NCI-H2029 treated with DMSO at 0.1 percent for 48 hours (cell line): ENCODE results near the gene TIAM1.

ENCODE experiments used
- DNase-seq: peaks from one replicate; lab custom pipeline; 2025; lab: John Stamatoyannopoulos, UW

Gene TIAM1

GRCh38 chr21:31173881-31174555 is 170.0 kb downstream of the TIAM1 start:
- DNase-seq = no peak

- no peak for DNase-seq
Measured at GRCh38 chr21:31172328-31172727, 171.7 kb downstream of the TIAM1 start.

- DNase-seq = no peak
Measured at GRCh38 chr21:31164713-31165694, 179.1 kb downstream of the TIAM1 start.

GRCh38 chr21:31162827-31163226 is 181.2 kb downstream of the TIAM1 start:
- DNase-seq = no peak

GRCh38 chr21:31162079-31162699 is 181.9 kb downstream of the TIAM1 start:
- DNase-seq = no peak

- DNase-seq = no peak
Measured at GRCh38 chr21:31161157-31161556, 182.9 kb downstream of the TIAM1 start.

GRCh38 chr21:31159808-31160207 is 184.3 kb downstream of the TIAM1 start:
- no peak for DNase-seq

GRCh38 chr21:31158789-31159581 is 185.1 kb downstream of the TIAM1 start:
- DNase-seq = no peak

GRCh38 chr21:31157756-31158155 is 186.3 kb downstream of the TIAM1 start:
- DNase-seq = no peak

GRCh38 chr21:31156662-31157061 is 187.4 kb downstream of the TIAM1 start:
- no peak for DNase-seq

- DNase-seq = no peak
Measured at GRCh38 chr21:31156169-31156568, 187.9 kb downstream of the TIAM1 start.

- no peak for DNase-seq
Measured at GRCh38 chr21:31151156-31152045, 192.7 kb downstream of the TIAM1 start.

GRCh38 chr21:31145274-31145673 is 198.8 kb downstream of the TIAM1 start:
- no peak for DNase-seq

GRCh38 chr21:31143036-31143435 is 201.0 kb downstream of the TIAM1 start:
- no peak for DNase-seq

GRCh38 chr21:31142600-31142999 is 201.5 kb downstream of the TIAM1 start:
- DNase-seq = no peak

GRCh38 chr21:31141389-31142000 is 202.6 kb downstream of the TIAM1 start:
- DNase-seq = no peak

GRCh38 chr21:31140676-31141075 is 203.4 kb downstream of the TIAM1 start:
- DNase-seq = no peak

GRCh38 chr21:31140025-31140424 is 204.0 kb downstream of the TIAM1 start:
- no peak for DNase-seq

GRCh38 chr21:31137960-31138359 is 206.1 kb downstream of the TIAM1 start:
- no peak for DNase-seq

GRCh38 chr21:31136891-31137290 is 207.2 kb downstream of the TIAM1 start:
- DNase-seq = peak; percentile 1
